Hypothalamus (tissue), 51 donors: ENCODE results near the gene TNNI2.

ENCODE experiments used
- DNase-seq, 51 donors: peaks; one replicate each; lab custom pipeline; 2025; lab: John Stamatoyannopoulos, UW

Gene TNNI2

DNA sequence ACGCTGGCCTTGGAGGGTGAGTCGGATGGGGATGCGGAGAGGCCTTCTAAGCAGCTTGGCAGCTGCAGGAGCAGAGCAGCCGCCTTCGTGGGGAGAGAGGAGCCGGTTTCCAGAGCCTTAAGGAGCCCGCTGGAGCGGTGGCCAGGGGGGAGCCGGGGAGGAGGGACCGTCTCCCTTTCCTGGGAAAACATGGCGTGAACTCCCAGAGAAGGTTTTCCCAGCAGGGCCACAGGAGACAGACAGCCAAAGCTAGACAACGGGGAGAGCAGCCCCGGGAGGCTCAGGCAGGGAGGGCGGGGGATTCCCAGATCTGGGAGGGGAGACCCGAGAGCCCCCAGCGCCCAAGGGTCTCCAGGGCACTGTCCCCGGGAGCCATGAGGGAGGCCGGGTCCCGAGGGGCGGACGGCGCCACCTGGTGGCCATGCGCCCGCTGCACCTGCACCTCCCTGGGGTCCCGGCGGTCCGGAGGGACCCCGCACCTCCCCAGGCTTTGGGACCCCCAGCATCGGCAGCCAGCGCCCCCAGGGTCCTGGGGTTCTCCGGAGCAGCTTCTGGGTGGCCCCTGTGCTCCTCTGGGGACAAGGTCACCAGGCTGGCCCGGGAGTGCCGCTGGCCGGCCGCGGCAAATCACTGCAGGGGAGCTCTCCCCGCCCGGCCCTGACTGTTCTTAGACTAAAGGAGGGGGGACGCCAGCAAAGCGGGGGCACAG is 6.4 kb upstream of the TNNI2 start:
- DNase-seq = peak in 38 of 51 donors; percentile 10 to 91 (median 48)

DNA sequence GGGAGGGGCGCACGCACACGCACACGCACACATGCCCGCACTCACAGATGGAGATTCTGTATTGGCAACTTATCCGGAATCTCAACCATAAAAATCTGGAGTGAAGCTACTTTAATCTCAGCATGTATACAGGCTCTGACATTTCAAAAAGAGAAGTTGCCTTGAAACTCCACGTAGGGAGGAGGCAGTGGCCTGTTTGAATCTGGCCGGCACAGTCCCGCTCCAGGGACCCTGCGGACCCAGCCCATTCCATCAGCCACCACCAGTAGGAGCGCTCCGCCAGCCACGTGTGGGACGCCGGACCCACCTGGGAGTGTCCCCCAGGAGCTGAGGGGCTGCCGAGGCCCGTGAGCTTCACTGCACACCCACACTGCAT is 5.9 kb upstream of the TNNI2 start:
- DNase-seq = no peak

DNA sequence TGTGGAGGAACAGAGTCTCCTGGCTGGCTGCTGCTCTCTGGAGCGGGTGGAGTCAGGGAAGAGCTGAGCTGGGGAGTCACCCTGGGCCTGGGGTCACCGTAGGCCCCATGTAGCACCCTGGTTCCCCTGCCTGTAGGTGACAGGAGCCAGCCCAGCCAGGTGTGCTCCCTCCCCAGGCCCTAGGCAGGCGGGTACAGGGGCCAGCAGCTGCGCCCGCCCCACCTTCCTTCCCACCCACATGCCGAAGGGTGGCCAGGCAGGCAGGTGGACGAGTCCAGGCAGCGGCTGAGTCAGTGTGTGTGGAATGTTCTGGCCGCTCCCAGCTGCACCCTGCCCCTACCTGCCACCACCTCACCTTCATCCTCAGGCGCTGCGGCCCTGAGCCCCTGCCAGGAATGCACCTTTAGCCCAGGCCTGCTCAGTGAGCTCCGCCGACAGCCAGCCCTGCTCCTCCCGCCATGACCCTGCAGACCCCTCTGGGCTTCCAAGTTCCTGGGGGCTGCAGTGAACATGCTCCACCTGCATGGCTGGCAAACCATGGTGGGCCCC is 4.6 kb upstream of the TNNI2 start:
- DNase-seq = no peak

DNA sequence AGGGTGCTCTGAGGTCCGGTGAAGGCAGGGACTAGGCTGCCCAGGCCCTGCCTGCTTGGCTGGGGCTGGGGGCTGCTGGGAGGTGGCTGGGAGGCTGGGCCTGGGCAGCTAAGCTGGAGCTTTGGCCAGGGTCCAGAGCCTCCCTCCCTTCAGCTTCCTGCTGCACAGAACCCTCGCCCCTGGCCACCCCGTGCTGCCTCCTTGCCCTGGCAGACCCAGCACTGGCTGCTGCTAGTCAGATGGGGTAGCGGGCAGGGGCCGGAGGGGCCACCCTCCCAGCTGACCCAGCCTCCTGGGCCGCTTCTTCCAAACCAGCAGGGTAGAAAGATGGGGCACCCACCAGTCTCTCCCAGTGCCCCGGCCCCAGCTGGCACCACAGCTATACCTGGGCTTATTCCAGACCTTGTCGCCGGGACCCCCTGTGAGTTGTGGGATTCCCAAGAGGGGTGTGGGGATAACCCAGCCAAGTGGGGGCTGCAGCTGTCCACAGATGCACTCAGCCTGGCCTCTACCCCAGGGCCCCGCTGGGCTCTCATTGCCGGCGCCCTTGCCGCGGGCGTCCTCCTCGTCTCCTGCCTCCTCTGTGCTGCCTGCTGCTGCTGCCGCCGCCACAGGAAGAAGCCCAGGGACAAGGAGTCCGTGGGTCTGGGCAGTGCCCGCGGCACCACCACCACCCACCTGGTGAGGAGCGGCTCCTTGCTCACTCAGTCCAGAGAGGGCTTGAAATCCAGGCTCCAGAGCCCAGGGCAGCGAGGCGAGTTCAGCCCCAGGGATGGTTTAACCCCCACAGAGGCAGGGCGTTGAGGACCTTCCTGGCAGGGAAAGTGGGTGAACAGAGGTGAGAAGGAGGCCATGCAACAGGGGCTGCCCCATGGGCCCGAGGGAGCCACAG is 3.8 kb upstream of the TNNI2 start, which contains the start of gene SYT8:
Gene SYT8, plus strand, starts transcription at position 212 of the 892 bp plus-strand sequence. Its CDS starts 116 bp downstream, at position 328.
- no peak for DNase-seq

DNA sequence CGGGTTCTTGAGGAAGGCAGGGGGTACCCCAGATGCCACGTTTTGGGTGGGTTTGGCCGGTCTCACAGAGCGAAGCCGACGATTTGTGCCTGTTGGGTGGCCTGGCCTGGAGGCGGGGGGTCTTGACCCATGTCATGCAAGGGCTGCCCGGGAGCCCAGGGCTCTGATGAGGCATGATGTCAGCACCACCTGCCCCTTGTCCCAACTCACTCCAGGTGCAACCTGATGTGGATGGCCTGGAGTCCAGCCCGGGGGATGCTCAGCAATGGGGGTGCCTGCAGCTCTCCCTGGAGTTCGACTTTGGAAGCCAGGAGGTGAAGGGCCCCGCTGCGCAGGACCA is 3.1 kb upstream of the TNNI2 start:
- DNase-seq = no peak

DNA sequence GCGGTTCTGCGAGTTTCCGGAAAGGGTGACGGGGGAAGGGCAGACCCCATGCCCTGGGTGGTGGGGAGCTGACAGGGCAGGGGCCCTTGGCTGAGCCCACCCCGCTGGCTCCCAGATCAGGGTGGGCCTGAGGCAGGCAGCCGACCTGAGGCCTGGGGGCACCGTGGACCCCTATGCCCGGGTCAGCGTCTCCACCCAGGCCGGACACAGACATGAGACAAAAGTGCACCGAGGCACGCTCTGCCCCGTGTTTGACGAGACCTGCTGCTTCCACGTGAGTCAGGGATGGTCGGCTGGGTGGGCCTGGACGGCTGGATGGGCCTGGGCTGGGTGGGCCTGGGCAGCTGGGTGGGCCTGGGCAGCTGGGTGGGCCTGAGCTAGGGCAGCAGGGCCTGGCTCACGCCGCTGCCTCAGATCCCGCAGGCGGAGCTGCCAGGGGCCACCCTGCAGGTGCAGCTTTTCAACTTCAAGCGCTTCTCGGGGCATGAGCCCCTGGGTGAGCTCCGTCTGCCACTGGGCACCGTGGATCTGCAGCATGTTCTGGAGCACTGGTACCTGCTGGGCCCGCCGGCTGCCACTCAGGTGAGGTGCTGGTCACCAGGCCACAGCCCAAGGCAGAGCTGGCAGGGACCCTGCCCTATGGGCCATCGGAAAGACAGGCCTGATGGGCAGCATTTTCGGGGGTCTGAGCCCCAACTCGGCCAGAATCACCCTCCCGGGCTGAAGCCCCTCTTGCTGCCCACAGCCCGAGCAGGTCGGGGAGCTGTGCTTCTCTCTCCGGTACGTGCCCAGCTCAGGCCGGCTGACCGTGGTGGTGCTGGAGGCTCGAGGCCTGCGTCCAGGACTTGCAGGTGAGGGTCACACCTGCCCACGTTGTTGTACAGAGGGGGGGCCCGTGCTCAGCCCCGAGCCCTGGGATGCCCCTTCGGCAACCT is 2.5 kb upstream of the TNNI2 start:
- no peak for DNase-seq

DNA sequence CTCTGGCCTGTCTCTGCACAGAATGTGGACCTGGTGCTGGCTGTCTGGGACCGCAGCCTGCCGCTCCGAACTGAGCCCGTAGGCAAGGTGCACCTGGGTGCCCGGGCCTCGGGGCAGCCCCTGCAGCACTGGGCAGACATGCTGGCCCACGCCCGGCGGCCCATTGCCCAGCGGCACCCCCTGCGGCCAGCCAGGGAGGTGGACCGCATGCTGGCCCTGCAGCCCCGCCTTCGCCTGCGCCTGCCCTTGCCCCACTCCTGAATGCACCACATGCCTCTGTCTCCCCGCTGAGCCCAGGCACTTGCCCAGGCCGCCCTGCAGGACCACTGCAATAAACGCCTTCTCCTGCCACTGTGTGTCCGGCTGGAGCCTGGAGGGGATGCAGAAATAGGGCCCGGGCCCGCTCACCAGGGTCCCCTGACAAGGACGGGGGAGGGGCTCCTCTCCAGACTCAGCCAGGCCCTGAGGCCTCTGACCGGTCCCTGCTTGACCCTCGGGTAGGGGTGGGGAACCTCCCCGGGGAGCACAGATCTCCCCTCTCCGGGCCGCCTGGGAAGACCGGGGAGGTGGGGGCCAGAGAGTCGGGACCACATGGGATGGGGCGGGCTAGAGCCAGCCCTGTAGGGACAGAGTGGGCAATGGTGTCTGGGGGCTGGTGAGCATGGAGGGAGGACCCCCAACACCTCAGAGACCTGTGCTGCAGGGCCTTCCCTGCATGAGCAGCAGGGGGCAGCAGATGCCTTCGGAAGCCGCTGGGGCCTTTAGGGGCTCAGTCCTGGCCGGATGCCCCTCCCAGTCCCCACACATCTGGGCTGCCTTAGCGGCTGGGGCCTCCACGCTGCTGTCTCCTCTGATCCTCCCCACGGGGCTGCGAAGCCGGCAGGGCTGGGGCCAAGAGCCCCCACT is 1.4 kb upstream of the TNNI2 start:
- peak in 19 of 51 donors; percentile 8 to 66 (median 31) for DNase-seq

DNA sequence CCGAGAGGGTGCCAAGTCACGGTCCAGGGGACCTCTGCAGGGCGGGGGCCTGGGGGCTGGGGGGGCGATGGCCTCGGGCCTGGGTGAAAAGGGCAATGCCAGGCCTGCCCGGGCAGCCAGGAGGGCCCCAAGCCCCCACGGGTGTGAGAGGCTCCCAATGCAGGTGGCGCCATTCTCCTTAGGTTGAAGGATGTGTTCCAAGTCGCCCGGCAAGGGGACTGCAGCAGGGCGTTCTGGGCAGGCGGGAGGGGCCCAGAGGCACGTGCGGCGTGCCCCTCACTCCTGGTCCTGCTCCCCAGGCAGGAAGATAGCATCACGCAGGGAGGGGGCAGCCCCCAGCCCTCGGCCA is 730 bp upstream of the TNNI2 start:
- DNase-seq = no peak

DNA sequence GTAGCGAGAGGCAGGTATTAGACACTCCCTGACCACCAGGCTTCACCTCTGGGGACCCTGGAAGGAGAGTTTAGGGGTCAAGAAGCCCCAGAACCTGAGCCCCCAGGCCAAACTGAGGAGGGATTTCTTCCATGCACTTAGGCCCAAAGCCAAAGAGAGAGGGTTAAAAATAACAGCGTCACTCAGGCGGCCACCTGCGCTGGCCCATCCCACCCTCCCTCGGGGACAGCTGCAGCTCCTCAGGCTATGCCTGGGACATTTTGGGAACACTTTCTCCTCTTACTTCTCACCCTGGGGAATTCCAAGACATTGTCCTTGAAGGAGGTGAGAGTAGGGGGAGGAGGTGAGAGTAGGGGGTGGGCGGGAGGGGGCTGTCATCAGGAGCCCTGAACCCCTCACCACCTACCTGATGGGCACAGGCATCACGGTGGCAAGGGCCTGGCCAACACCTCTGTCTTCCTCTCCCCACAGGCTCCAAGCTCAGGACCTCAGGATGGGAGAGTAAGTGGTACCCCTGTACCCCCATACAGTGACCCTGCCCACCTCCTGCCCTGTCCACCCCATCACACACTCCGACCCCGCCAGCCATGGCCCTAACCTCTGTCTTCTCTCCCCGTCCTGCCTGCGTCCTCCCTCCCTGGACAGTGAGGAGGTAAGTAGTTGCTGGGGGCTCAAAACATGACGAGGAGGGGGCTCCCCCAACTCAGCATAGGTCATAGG is 583 bp downstream of the TNNI2 start:
- DNase-seq = no peak

DNA sequence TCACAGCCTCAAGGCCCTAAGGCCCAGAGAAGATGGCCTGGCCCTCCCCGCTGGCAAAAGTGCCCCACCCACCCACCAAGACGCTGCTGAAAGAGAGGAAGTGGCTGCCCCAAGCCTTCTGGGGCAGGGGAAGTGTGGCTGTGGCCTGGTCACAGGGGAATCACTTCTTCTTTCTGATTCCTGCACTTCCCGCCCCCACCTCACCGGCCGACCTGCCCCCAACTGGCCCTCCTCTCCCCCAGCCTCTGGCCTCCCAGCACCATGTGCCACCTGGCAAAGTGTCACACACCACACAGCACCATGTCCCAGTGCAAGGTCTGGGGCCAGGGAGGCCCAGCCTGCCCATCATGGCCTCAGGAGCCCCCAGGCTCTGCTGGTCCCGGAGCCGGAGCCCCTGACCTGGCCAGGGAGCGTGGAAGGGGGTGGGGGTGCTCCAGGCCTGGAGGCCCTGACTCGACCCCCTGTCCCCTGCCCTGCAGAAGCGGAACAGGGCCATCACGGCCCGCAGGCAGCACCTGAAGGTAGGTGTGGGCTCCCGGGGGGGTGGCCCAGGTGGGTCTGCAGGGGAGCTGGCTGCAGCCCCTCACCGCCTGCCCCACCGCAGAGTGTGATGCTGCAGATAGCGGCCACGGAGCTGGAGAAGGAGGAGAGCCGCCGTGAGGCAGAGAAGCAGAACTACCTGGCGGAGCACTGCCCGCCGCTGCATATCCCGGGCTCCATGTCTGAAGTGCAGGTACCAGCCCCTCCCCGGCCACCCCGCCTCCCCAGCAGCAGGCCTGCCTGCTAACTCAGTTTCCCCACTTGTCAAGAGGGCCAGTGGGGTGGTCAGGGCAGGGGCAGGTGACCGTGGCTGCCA is 1.4 kb downstream of the TNNI2 start:
- DNase-seq = peak in 7 of 51 donors; percentile 21 to 45 (median 32)

DNA sequence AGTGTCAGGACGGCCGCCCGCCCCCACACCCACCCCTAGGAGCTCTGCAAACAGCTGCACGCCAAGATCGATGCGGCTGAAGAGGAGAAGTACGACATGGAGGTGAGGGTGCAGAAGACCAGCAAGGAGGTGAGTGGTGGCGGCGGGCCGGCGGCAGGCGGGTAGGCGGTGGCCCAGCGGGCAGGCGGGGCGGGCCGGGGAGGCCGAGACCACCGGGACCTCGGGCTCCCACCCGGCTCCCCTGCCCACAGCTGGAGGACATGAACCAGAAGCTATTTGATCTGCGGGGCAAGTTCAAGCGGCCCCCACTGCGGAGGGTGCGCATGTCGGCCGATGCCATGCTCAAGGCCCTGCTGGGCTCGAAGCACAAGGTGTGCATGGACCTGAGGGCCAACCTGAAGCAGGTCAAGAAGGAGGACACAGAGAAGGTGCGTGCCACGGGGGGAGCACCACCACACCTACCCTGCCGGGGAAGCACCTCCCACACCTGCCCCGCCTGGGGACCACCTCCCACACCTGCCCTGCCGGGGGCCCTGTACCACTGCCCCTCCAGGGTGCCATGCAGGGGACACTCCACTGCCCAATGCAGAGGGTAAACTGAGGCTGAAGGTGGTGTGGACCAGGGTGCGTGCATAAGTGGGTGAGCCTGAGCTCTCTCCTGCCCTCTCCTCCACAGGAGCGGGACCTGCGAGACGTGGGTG is 2.1 kb downstream of the TNNI2 start:
- no peak for DNase-seq

DNA sequence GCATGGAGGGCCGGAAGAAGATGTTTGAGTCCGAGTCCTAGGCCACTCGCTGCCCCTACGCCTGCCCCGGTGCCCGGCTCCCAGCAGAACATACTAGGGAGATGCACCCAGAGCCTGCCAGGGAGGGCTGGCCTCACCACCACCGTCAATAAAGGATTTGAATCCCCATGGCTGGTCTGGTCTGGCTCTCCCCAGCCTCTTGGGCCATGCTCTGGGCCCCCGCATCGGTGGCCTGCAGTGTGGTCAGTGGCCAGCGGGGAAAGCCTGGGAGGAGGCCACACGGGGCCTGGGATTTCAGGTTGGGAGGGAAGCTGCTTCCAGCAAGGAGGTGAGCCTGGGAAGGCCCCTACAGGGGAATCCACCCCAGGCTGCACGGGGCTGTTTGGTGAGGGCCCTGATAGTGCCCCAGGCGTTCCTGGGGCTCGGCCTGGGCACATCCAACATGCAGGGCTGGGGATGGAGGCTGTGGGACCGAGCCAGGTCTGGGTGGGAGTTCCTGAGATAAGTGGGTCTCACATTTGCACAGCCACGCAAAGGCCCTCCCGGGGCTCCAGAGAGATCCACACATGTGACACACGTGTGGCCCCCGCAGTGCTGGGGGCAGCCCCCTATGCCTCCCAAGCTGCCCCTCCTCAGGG is 2.8 kb downstream of the TNNI2 start:
- no peak for DNase-seq

DNA sequence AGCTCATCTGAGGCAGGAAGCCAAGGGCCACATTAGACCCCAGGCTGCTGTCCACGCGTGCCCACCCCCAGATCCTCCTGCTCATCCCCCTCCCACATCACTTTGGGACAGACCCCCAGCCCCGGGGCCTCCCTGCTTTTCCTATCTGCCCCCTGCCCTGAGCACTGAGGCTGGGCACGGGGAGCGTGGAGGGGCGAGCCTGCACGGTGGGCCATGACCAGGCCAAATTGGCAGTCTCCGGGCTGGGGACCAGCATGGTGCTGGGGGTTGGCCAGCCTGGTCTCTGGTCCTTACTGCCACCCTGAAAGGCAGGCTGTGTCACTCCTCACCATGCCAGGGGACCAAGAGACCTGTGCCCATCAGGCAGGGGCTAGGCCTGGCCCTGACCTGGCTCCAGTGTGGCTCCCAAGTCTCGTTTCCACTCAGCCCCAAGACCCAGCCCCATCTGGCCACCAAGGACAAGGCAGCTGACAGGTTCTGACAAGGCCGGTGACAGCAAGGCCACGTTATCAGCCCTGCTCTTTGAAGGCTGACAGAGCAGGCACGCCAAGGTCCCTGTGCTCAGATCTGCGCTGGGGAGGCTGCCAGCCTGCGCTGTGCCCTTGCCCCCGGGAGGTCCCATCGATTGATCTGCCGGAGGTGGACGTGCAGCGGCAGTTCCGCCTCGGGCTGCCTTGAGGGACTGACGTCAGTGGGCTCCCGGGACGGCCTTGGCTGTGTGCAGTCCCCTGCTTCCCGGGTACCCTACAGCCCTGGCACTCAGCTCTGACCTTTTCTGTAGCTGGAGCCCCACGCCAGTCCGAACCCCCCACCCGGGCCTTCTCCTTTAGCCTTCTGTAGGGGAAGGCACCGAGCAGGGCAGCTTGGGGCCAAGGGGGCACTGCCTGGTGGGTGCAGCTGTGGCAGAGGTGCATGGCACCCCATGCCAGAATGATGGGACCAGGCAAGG is 3.6 kb downstream of the TNNI2 start:
- no peak for DNase-seq

DNA sequence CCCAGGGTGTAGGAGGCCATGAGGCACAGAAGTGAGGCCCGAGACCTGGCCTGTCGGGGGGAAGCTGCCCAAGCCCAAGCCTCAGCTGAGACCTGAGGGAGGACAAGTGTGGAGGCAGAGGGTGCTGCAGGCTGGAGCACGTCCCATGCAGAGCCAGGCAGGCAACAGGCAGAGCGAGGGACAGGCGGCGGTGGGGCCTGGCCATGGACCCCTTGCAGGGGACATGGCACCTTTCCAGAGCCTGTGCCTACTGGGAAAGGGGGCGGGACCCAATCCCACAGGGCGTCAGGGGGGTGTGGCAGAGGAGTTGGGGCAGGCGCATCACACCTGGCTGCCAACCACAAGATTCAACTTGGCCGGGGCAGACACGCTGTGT is 4.3 kb downstream of the TNNI2 start:
- DNase-seq = no peak

DNA sequence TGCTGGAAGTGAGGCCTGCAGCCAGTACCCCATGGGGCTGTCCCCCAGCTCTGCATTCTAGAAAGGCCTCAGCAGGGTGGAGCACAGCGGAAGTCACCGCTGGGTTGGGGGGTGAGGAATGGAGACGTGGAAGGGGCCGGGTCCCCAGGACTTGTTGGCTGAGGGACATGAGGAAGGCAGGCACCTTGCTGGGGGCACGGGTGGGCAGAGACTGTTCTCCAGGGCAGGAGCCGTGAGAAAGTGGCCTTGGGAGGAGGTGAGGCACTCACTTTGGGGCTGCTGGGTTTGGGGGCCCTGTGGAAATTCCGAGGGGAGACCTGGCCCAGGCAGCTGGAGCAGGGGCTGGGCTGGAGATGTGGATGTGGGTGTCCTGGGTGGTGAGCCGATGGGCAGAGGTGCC is 5.0 kb downstream of the TNNI2 start:
- DNase-seq = no peak
